Esophagus muscularis mucosa (tissue), 4 donors: ENCODE data around the gene DACH1. TPM values are rescaled to one million over a fixed set of nuclear protein-coding genes. Genes with fewer than 3 reads are reported as not detected.

Experiments used
- DNase-seq: peaks from one replicate; pipeline ENCODE4 v3.0.0-alpha.2; 2017; ENCODE audit errors: extremely low spot score
- H3K27ac ChIP-seq, 4 donors: fragments of 200-600 bp; sonication (generic); replicated peaks in 1 of 4; 1 replicate in 3 of 4; 2 replicates in 1 of 4; pipeline ENCODE4 v1.5.1; 2016 to 2019; ENCODE audit warnings: mild to moderate bottlenecking in 1 of 4
- H3K27me3 ChIP-seq, 4 donors: fragments of 200-600 bp; sonication (generic); one replicate each; pipeline versions ENCODE4 v1.5.1 to v1.6.0; 2016 to 2019
- H3K36me3 ChIP-seq, 4 donors: fragments of 200-600 bp; sonication (generic); one replicate each; pipeline ENCODE4 v1.5.1; 2016 to 2019
- H3K4me1 ChIP-seq, 4 donors: fragments of 200-600 bp; sonication (generic); one replicate each; pipeline ENCODE4 v1.5.1; 2016 to 2019
- H3K4me3 ChIP-seq, 4 donors: fragments of 200-600 bp; sonication (generic); 1 replicate in 2 of 4; 2 replicates in 2 of 4; pipeline ENCODE4 v1.5.1; 2016 to 2019; ENCODE audit warnings: mild to moderate bottlenecking in 4 of 4, moderate library complexity in 1 of 4
- H3K9me3 ChIP-seq, 4 donors: fragments of 200-600 bp; sonication (generic); 1 replicate in 3 of 4; 2 replicates in 1 of 4; pipeline ENCODE4 v1.5.1; 2016 to 2019
- CTCF ChIP-seq, 3 experiments: fragments of 200-600 bp in 2 of 3; fragments of 450-650 bp in 1 of 3; sonication (generic) in 2 of 3; IDR thresholded peaks; one replicate each; pipeline ENCODE4 v1.5.1; 2017 to 2019; ENCODE audit warnings: antibody characterized with exemption in 3 of 3, mild to moderate bottlenecking in 2 of 3, moderate library complexity in 1 of 3
- EP300 ChIP-seq: sonication (generic); formaldehyde crosslinking; IDR thresholded peaks from one replicate; pipeline ENCODE4 v1.6.1; 2017; ENCODE audit warnings: antibody characterized with exemption
- POLR2A ChIP-seq: fragments of 450-650 bp; IDR thresholded peaks from one replicate; pipeline ENCODE4 v1.6.1; 2017; ENCODE audit warnings: antibody characterized with exemption, moderate library complexity, mild to moderate bottlenecking, low read depth
- POLR2AphosphoS5 ChIP-seq, 2 donors: sonication (generic); formaldehyde crosslinking; IDR thresholded peaks; one replicate each; pipeline ENCODE4 v1.6.1; 2017; ENCODE audit warnings: antibody characterized with exemption in 2 of 2
- WGBS: methylation state at CpG from one replicate; pipeline ENCODE4 v1.1.5; 2018; 5-methylcytosine and 5-hydroxymethylcytosine counted together
- intact Hi-C: fragments of 100-400 bp; cut with DNase I; formaldehyde crosslinking; loops from one replicate; pipeline ENCODE4 v1.15.1; 2023
- total RNA-seq, 4 donors: library from RNA; depleted of rRNA; stranded (reverse); fragments of >200 nt; gene quantifications; one replicate each; pipeline versions ENCODE4 v1.1.0 to v1.2.1, GENCODE V29; 2016

The DACH1 gene
- total RNA-seq, 4 donors from 2014 or later, result 1.2 to 2.0 (median 1.5) TPM

- DNase-seq, result no peak
- H3K27me3 ChIP-seq, result no peaks in the 10 kb centered on the region
- 75% methylated on average over 4 of the region's 4 CpGs for WGBS
- no peaks in the 10 kb centered on the region for H3K9me3 ChIP-seq
- no peaks in the 10 kb centered on the region for H3K36me3 ChIP-seq
- no peaks in the 10 kb centered on the region for H3K4me1 ChIP-seq
- no peak for TF ChIP-seq CTCF (IDR thresholded peaks at IDR 0.05)
- no peak for TF ChIP-seq POLR2A
- TF ChIP-seq POLR2AphosphoS5 (IDR thresholded peaks at IDR 0.05), result no peak
- TF ChIP-seq EP300, result no peak
- no peak overlapping the region for H3K4me3 ChIP-seq
- H3K27ac ChIP-seq, result no peak overlapping the region
- intact Hi-C loops, result no loop called here
Measured at GRCh38 chr13:71430681-71431080, 436.3 kb downstream of the DACH1 start.

- Histone ChIP-seq H3K27ac (no peak overlapping the region), H3K4me1 (no peaks in the 10 kb centered on the region), H3K36me3 (no peaks in the 10 kb centered on the region), H3K9me3 (peaks cover 0 to 15% (median 3%) of the 10 kb centered on the region in 4 donors), H3K27me3 (no peaks in the 10 kb centered on the region), H3K4me3 (no peak overlapping the region)
- no peak for DNase-seq
- intact Hi-C loops, result no loop called here
- TF ChIP-seq POLR2AphosphoS5 (IDR thresholded peaks at IDR 0.05) (no peak), POLR2A (no peak), EP300 (no peak), CTCF (IDR thresholded peaks at IDR 0.05) (no peak)
Measured at GRCh38 chr13:71417205-71417604, 449.8 kb downstream of the DACH1 start.

GRCh38 chr13:71412231-71412630 is 454.8 kb downstream of the DACH1 start:
- no peak overlapping the region for H3K4me3 ChIP-seq
- TF ChIP-seq POLR2A (no peak), CTCF (IDR thresholded peaks at IDR 0.05) (no peak), POLR2AphosphoS5 (IDR thresholded peaks at IDR 0.05) (no peak), EP300 (no peak)
- H3K27ac ChIP-seq, result no peak overlapping the region
- H3K9me3 ChIP-seq, result no peaks in the 10 kb centered on the region
- no peak for DNase-seq
- WGBS, result 68% methylated on average over 2 of the region's 2 CpGs
- no peaks in the 10 kb centered on the region for H3K36me3 ChIP-seq
- H3K4me1 ChIP-seq, result no peaks in the 10 kb centered on the region
- intact Hi-C loops, result no loop called here
- no peaks in the 10 kb centered on the region for H3K27me3 ChIP-seq

- Histone ChIP-seq H3K4me3 (no peak overlapping the region), H3K9me3 (no peaks in the 10 kb centered on the region), H3K36me3 (no peaks in the 10 kb centered on the region), H3K27me3 (no peaks in the 10 kb centered on the region), H3K27ac (no peak overlapping the region), H3K4me1 (no peaks in the 10 kb centered on the region)
- DNase-seq, result no peak
- TF ChIP-seq POLR2A (no peak), EP300 (no peak), CTCF (IDR thresholded peaks at IDR 0.05) (no peak), POLR2AphosphoS5 (IDR thresholded peaks at IDR 0.05) (no peak)
- intact Hi-C loops, result no loop called here
Measured at GRCh38 chr13:71408416-71408815, 458.6 kb downstream of the DACH1 start.

GRCh38 chr13:71399631-71400215 is 467.3 kb downstream of the DACH1 start:
- no peaks in the 10 kb centered on the region for H3K9me3 ChIP-seq
- WGBS, result 75% methylated on average over 3 of the region's 3 CpGs
- no peaks in the 10 kb centered on the region for H3K4me1 ChIP-seq
- intact Hi-C loops, result no loop called here
- H3K27ac ChIP-seq, result no peak overlapping the region
- no peaks in the 10 kb centered on the region for H3K27me3 ChIP-seq
- TF ChIP-seq EP300 (no peak), POLR2A (no peak), POLR2AphosphoS5 (IDR thresholded peaks at IDR 0.05) (no peak), CTCF (IDR thresholded peaks at IDR 0.05) (no peak)
- H3K36me3 ChIP-seq, result no peaks in the 10 kb centered on the region
- no peak overlapping the region for H3K4me3 ChIP-seq
- no peak for DNase-seq
